Measurements from ENCODE around the gene ZNF26. TPM values are rescaled to one million over a fixed set of nuclear protein-coding genes. Genes with fewer than 3 reads are reported as not detected.
A peak's percentile ranks its signal among the peaks of the same experiment; 100 is the strongest.

Gene ZNF26
- total RNA-seq, 1 experiment from 2014 or later, result 16.0 TPM

GRCh38 chr12:132986885-132987225 is 688 bp downstream of the ZNF26 start:
- Histone ChIP-seq H3K27me3 (replicated peaks; ENCODE audit: insufficient read depth, low read depth, low read length, poor library complexity) (no peaks in the 10 kb centered on the region), H3K4me1 (ENCODE audit: insufficient read depth, low read length, poor library complexity, severe bottlenecking) (no peaks in the 10 kb centered on the region), H3K36me3 (ENCODE audit: insufficient read depth, low read length, poor library complexity, severe bottlenecking) (peaks cover 10% of the 10 kb centered on the region), H3K9me3 (ENCODE audit: low read depth, low read length, poor library complexity, severe bottlenecking) (peaks cover 46% of the 10 kb centered on the region), H3K27ac (ENCODE audit: low read depth, low read length, poor library complexity, severe bottlenecking) (peak overlapping the region; percentile 63), H3K4me3 (ENCODE audit: low read depth, low read length, poor library complexity, severe bottlenecking) (peak overlapping the region; percentile 70)
- POLR2A ChIA-PET (ENCODE audit: low non-redundant PET), result no interaction called here
- peak; percentile 25 for DNase-seq (ENCODE audit: low spot score)
- CTCF ChIA-PET, result no interaction called here
- BruUV-seq (replicated peaks), result no TSS peak
- TF ChIP-seq CTCF (conservative IDR thresholded peaks at IDR 0.05; ENCODE audit: low read depth, low read length) (no peak), EZH2 (IDR thresholded peaks at IDR 0.05; ENCODE audit: borderline replicate concordance, low read depth, low read length, poor library complexity, severe bottlenecking) (no peak)
- intact Hi-C loops (cut with micrococcal nuclease; ENCODE audit: unreplicated experiment), result no loop called here

GRCh38 chr12:132998741-132999140 is 12.6 kb downstream of the ZNF26 start:
- POLR2A ChIA-PET (ENCODE audit: low non-redundant PET), result no interaction called here
- H3K27me3 ChIP-seq (replicated peaks; ENCODE audit: insufficient read depth, low read depth, low read length, poor library complexity), result no peaks in the 10 kb centered on the region
- CTCF ChIA-PET, result no interaction called here
- no peak for DNase-seq (ENCODE audit: low spot score)
- intact Hi-C loops (cut with micrococcal nuclease; ENCODE audit: unreplicated experiment), result no loop called here
- no peaks in the 10 kb centered on the region for H3K36me3 ChIP-seq (ENCODE audit: insufficient read depth, low read length, poor library complexity, severe bottlenecking)
- H3K4me1 ChIP-seq (ENCODE audit: insufficient read depth, low read length, poor library complexity, severe bottlenecking), result no peaks in the 10 kb centered on the region
- BruUV-seq (replicated peaks), result no TSS peak
- H3K27ac ChIP-seq (ENCODE audit: low read depth, low read length, poor library complexity, severe bottlenecking), result no peak overlapping the region
- peaks cover 35% of the 10 kb centered on the region for H3K9me3 ChIP-seq (ENCODE audit: low read depth, low read length, poor library complexity, severe bottlenecking)
- H3K4me3 ChIP-seq (ENCODE audit: low read depth, low read length, poor library complexity, severe bottlenecking), result no peak overlapping the region
- no peak for TF ChIP-seq EZH2 (IDR thresholded peaks at IDR 0.05; ENCODE audit: borderline replicate concordance, low read depth, low read length, poor library complexity, severe bottlenecking)
- no peak for TF ChIP-seq CTCF (conservative IDR thresholded peaks at IDR 0.05; ENCODE audit: low read depth, low read length)

GRCh38 chr12:133010657-133011297 is 24.6 kb downstream of the ZNF26 start:
- no peaks in the 10 kb centered on the region for H3K4me1 ChIP-seq (ENCODE audit: insufficient read depth, low read length, poor library complexity, severe bottlenecking)
- BruUV-seq (replicated peaks), result no TSS peak
- ChIA-PET CTCF (no interaction called here), POLR2A (ENCODE audit: low non-redundant PET) (no interaction called here)
- intact Hi-C loops (cut with micrococcal nuclease; ENCODE audit: unreplicated experiment), result no loop called here
- H3K9me3 ChIP-seq (ENCODE audit: low read depth, low read length, poor library complexity, severe bottlenecking), result peaks cover 76% of the 10 kb centered on the region
- H3K36me3 ChIP-seq (ENCODE audit: insufficient read depth, low read length, poor library complexity, severe bottlenecking), result peaks cover 45% of the 10 kb centered on the region
- H3K4me3 ChIP-seq (ENCODE audit: low read depth, low read length, poor library complexity, severe bottlenecking), result no peak overlapping the region
- H3K27ac ChIP-seq (ENCODE audit: low read depth, low read length, poor library complexity, severe bottlenecking), result no peak overlapping the region
- no peaks in the 10 kb centered on the region for H3K27me3 ChIP-seq (replicated peaks; ENCODE audit: insufficient read depth, low read depth, low read length, poor library complexity)
- no peak for DNase-seq (ENCODE audit: low spot score)
- no peak for TF ChIP-seq CTCF (conservative IDR thresholded peaks at IDR 0.05; ENCODE audit: low read depth, low read length)
- no peak for TF ChIP-seq EZH2 (IDR thresholded peaks at IDR 0.05; ENCODE audit: borderline replicate concordance, low read depth, low read length, poor library complexity, severe bottlenecking)

Data from A673 (cell line).